ENCODE results near the gene C6orf132.
A peak's percentile ranks its signal among the peaks of the same experiment; 100 is the strongest.

Gene C6orf132

GRCh38 chr6:42138630-42139619 lies 3.5 kb downstream of the C6orf132 start:
- Histone ChIP-seq H2AFZ (ENCODE audit: low read depth, low read length) (no peak overlapping the region), H3K9me3 (ENCODE audit: insufficient read depth, low read length) (no peaks in the 10 kb centered on the region), H3K4me3 (ENCODE audit: low read length) (no peak overlapping the region), H3K27me3 (ENCODE audit: low read depth, low read length) (no peaks in the 10 kb centered on the region), H3K36me3 (replicated peaks; ENCODE audit: low read depth, low read length) (no peaks in the 10 kb centered on the region), H3K79me2 (ENCODE audit: low read length) (no peaks in the 10 kb centered on the region), H3K4me1 (ENCODE audit: low read length) (peaks cover 37% of the 10 kb centered on the region), H3K27ac (ENCODE audit: low read length) (no peak overlapping the region), H3K9ac (ENCODE audit: low read length) (no peak overlapping the region), H4K20me1 (ENCODE audit: insufficient read depth, low read length) (no peaks in the 10 kb centered on the region), H3K4me2 (ENCODE audit: low read length) (no peak overlapping the region)
- TF ChIP-seq, protein P1, sequence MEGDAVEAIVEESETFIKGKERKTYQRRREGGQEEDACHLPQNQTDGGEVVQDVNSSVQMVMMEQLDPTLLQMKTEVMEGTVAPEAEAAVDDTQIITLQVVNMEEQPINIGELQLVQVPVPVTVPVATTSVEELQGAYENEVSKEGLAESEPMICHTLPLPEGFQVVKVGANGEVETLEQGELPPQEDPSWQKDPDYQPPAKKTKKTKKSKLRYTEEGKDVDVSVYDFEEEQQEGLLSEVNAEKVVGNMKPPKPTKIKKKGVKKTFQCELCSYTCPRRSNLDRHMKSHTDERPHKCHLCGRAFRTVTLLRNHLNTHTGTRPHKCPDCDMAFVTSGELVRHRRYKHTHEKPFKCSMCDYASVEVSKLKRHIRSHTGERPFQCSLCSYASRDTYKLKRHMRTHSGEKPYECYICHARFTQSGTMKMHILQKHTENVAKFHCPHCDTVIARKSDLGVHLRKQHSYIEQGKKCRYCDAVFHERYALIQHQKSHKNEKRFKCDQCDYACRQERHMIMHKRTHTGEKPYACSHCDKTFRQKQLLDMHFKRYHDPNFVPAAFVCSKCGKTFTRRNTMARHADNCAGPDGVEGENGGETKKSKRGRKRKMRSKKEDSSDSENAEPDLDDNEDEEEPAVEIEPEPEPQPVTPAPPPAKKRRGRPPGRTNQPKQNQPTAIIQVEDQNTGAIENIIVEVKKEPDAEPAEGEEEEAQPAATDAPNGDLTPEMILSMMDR (IDR thresholded peaks at IDR 0.05; ENCODE audit: low read depth, low read length): no peak
- no peak for TF ChIP-seq EZH2phosphoT487 (IDR thresholded peaks at IDR 0.05; ENCODE audit: low read depth)

DNA sequence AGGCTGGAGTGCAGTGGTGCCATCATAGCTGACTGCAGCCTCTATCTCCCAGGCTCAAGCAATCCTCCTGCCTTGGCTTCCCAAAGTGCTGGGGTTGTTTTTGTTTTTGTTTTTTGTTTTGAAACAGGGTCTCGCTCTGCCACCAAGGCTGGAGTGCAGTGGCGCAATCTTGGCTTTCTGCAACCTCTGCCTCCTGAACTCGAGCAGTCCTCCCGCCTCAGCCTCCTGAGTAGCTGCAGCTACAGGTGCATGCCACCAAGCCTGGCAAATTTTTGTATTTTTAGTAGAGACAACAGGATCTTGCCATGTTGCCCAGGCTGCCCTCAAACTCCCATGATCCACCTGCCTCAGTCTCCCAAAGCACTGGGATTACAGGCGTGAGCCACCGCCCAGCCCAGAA lies 4.2 kb downstream of the C6orf132 start:
- no peaks in the 10 kb centered on the region for H4K20me1 ChIP-seq (ENCODE audit: insufficient read depth, low read length)
- no peak for TF ChIP-seq EZH2phosphoT487 (IDR thresholded peaks at IDR 0.05; ENCODE audit: low read depth)
- TF ChIP-seq, protein P1 (IDR thresholded peaks at IDR 0.05; ENCODE audit: low read depth, low read length): no peak
- H3K79me2 ChIP-seq (ENCODE audit: low read length): no peaks in the 10 kb centered on the region
- no peak overlapping the region for H3K4me2 ChIP-seq (ENCODE audit: low read length)
- H2AFZ ChIP-seq (ENCODE audit: low read depth, low read length): no peak overlapping the region
- H3K4me3 ChIP-seq (ENCODE audit: low read length): no peak overlapping the region
- H3K9me3 ChIP-seq (ENCODE audit: insufficient read depth, low read length): no peaks in the 10 kb centered on the region
- H3K36me3 ChIP-seq (replicated peaks; ENCODE audit: low read depth, low read length): no peaks in the 10 kb centered on the region
- peaks cover 37% of the 10 kb centered on the region for H3K4me1 ChIP-seq (ENCODE audit: low read length)
- no peaks in the 10 kb centered on the region for H3K27me3 ChIP-seq (ENCODE audit: low read depth, low read length)
- H3K27ac ChIP-seq (ENCODE audit: low read length): no peak overlapping the region
- no peak overlapping the region for H3K9ac ChIP-seq (ENCODE audit: low read length)

- TF ChIP-seq, protein P1 (IDR thresholded peaks at IDR 0.05; ENCODE audit: low read depth, low read length): no peak
- no peak for TF ChIP-seq EZH2phosphoT487 (IDR thresholded peaks at IDR 0.05; ENCODE audit: low read depth)
- H3K36me3 ChIP-seq (replicated peaks; ENCODE audit: low read depth, low read length): no peaks in the 10 kb centered on the region
- H3K27me3 ChIP-seq (ENCODE audit: low read depth, low read length): no peaks in the 10 kb centered on the region
- H2AFZ ChIP-seq (ENCODE audit: low read depth, low read length): peak overlapping the region; percentile 98
- H4K20me1 ChIP-seq (ENCODE audit: insufficient read depth, low read length): no peaks in the 10 kb centered on the region
- H3K4me2 ChIP-seq (ENCODE audit: low read length): peak overlapping the region; percentile 90
- peak overlapping the region; percentile 72 for H3K4me3 ChIP-seq (ENCODE audit: low read length)
- H3K27ac ChIP-seq (ENCODE audit: low read length): peak overlapping the region; percentile 83
- peak overlapping the region; percentile 74 for H3K9ac ChIP-seq (ENCODE audit: low read length)
- no peaks in the 10 kb centered on the region for H3K9me3 ChIP-seq (ENCODE audit: insufficient read depth, low read length)
- no peaks in the 10 kb centered on the region for H3K79me2 ChIP-seq (ENCODE audit: low read length)
- peaks cover 37% of the 10 kb centered on the region for H3K4me1 ChIP-seq (ENCODE audit: low read length)
These were observed 5.1 kb downstream of the C6orf132 start for GRCh38 chr6:42137194-42137753.

DNA sequence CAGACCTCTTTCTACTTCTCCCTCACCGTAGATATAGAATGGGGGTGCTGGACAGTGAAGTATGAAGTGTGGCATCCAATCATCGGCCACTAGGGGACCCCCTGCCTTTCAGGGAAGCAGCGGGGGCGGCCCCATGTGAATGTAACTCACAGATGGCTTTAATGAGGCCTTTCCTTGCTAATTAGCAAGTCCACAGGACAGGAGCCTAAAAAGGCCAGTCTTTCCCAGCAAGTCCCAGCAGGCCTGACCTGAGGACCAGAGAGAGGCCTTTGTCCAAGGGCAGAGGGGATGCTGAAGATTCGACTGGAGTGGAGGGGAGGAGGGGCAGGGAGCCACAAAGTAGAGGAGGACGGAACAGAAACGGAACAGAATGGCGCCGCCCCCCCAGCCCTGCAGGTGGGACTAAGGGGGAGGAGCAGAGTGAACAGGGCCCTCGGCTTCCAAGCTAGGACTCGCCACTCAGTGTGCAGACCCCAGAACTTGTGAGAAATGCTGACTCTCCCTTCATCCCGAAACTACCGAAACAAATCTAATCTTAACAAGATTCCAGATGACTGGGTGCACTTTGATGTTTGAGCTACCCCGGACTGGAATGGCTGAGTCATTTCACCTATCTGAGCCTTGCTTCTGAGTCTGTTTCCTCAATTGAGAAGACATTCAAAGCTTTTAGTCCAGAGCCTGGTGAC lies 5.8 kb downstream of the C6orf132 start:
- Histone ChIP-seq H3K4me3 (ENCODE audit: low read length) (peak overlapping the region; percentile 72), H3K9ac (ENCODE audit: low read length) (peak overlapping the region; percentile 74), H3K27ac (ENCODE audit: low read length) (peak overlapping the region; percentile 83), H3K4me2 (ENCODE audit: low read length) (peak overlapping the region; percentile 90), H3K36me3 (replicated peaks; ENCODE audit: low read depth, low read length) (no peaks in the 10 kb centered on the region), H3K79me2 (ENCODE audit: low read length) (no peaks in the 10 kb centered on the region), H3K9me3 (ENCODE audit: insufficient read depth, low read length) (no peaks in the 10 kb centered on the region), H3K4me1 (ENCODE audit: low read length) (peaks cover 37% of the 10 kb centered on the region), H4K20me1 (ENCODE audit: insufficient read depth, low read length) (no peaks in the 10 kb centered on the region), H2AFZ (ENCODE audit: low read depth, low read length) (peak overlapping the region; percentile 98), H3K27me3 (ENCODE audit: low read depth, low read length) (no peaks in the 10 kb centered on the region)
- TF ChIP-seq, protein P1 (IDR thresholded peaks at IDR 0.05; ENCODE audit: low read depth, low read length): peak; percentile 87
- no peak for TF ChIP-seq EZH2phosphoT487 (IDR thresholded peaks at IDR 0.05; ENCODE audit: low read depth)
